Left ventricle myocardium inferior (tissue), 1 donor: Measurements from ENCODE around the gene MEG3. TPM values are rescaled to one million over a fixed set of nuclear protein-coding genes. Genes with fewer than 3 reads are reported as not detected.

ENCODE experiments used
- DNase-seq: peaks from one replicate; pipeline ENCODE4 v3.0.0-alpha.2; 2020
- H3K27ac ChIP-seq: fragments of 200-600 bp; replicated peaks from 2 replicates; pipeline ENCODE4 v1.8.0; 2021
- H3K27me3 ChIP-seq: fragments of 200-600 bp; 2 replicates; pipeline ENCODE4 v1.8.0; 2021; ENCODE audit warnings: low read depth
- H3K36me3 ChIP-seq: fragments of 200-600 bp; 2 replicates; pipeline ENCODE4 v1.8.0; 2021
- H3K4me1 ChIP-seq: fragments of 200-600 bp; 2 replicates; pipeline ENCODE4 v1.8.0; 2021
- H3K4me3 ChIP-seq: fragments of 200-600 bp; 2 replicates; pipeline ENCODE4 v1.8.0; 2021; ENCODE audit warnings: mild to moderate bottlenecking, moderate library complexity
- H3K9me3 ChIP-seq: fragments of 200-600 bp; replicated peaks from 2 replicates; pipeline ENCODE4 v1.8.0; 2021
- intact Hi-C: fragments of 100-400 bp; cut with micrococcal nuclease; formaldehyde crosslinking; loops from one replicate; pipeline ENCODE4 v1.11.0; 2022
- total RNA-seq: library from RNA; stranded (reverse); fragmentation: NEBNext Ultra II Directional; extraction: Animal tissue kit (Norgen Biotek cat#: 25700); gene quantifications from one replicate; pipeline ENCODE4 v1.2.1, GENCODE V29; 2021
- TF ChIP-seq, protein P1 (sequence below): fragments of 200-600 bp; IDR thresholded peaks from 2 replicates; pipeline ENCODE4 v1.8.0; 2021; ENCODE audit warnings: antibody characterized with exemption, mild to moderate bottlenecking, borderline replicate concordance
- donor health status: DM: no; HTN: yes; CAD: no; lungs with severe emphysema.

Gene MEG3
- total RNA-seq, 1 donor from 2014 or later: 17.5 TPM

DNA sequence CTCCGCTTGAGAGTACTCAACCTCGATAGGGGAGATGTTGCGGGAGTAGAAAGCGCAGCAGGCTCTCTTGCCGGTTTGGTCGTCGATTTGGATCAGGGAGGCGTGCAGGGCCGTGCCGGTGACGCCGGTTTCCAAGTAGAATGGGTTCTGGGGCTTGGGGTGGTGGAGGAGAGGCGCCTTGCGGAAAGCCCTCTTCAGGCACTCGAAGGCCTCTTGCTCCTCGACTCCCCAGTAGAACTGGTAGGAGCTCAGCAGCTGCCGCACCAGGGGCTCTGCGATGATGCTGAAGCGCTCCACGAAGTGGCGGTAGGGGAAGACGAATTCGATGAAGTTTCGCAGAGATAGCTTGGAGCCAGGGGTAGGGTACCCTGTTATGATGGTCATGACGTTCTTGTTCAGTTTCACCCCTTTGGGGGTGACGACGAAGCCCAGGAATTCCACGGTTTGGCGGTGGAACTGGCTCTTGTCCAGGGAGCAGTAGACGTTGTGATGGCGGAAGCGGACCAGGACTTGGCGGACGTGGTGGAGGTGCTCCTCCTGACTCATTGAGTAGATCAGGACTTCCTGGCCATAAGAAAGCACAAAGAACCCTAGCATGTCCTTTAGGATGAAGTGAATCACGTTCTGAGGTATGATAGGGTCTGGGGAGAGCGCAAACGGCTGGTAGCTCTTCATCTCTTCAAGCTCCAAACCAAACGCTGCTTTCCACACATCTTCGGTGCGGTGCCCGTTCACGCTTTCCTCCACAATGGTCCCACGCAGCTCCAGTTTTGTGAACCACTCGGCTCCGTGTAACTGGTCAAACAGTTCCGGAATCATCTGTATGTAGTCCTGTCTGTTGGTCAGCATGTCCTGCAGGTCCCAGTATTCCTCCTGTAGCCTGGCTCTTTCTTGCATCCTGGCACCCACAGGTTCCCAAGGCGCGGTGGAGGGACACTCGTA is 56.4 kb downstream of the MEG3 start:
- Histone ChIP-seq H3K27me3 (peaks cover 49% of the 10 kb centered on the region), H3K36me3 (no peaks in the 10 kb centered on the region), H3K4me1 (no peaks in the 10 kb centered on the region), H3K4me3 (no peak overlapping the region), H3K27ac (no peak overlapping the region), H3K9me3 (peaks cover 11% of the 10 kb centered on the region)
- TF ChIP-seq, protein P1, sequence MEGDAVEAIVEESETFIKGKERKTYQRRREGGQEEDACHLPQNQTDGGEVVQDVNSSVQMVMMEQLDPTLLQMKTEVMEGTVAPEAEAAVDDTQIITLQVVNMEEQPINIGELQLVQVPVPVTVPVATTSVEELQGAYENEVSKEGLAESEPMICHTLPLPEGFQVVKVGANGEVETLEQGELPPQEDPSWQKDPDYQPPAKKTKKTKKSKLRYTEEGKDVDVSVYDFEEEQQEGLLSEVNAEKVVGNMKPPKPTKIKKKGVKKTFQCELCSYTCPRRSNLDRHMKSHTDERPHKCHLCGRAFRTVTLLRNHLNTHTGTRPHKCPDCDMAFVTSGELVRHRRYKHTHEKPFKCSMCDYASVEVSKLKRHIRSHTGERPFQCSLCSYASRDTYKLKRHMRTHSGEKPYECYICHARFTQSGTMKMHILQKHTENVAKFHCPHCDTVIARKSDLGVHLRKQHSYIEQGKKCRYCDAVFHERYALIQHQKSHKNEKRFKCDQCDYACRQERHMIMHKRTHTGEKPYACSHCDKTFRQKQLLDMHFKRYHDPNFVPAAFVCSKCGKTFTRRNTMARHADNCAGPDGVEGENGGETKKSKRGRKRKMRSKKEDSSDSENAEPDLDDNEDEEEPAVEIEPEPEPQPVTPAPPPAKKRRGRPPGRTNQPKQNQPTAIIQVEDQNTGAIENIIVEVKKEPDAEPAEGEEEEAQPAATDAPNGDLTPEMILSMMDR: no peak
- DNase-seq: peak; percentile 8
- intact Hi-C loops: no loop called here

DNA sequence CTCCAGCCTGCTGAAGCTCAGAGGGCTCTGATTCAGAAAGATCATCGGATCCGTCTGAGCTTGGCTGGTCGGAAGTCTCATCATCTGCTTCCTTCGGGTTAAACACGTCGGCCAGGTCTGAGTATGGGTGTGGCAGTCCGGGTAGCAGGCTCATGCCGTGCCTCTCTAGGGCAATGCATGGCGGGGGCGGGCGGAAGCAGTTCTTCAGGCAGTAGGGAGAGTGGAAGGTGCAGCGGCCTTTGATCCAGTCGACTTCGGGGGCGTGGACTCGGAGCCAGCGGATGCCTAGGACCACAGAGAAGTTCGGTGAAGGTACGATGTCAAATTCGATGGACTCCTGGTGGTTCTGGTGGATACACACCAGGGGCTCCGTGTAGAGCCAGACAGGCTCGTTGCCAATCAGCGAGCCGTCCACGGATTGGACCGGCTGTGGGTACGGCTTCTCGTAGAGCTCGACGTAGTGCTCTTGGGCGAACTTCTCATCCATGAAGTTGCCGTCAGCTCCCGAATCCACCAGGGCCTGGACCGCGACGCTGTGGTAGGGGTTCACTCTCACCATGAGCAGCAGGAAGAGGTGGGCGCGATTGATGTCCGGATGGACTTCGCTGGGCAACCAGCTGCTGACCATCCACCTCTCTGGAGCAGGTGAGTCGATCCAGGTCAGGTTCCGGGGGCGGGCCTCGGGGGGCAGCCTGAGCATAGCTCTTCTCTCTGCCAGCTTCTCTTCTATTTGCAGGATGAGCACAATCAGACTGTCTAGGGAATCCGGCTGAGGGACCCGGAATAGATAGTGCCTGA is 57.3 kb downstream of the MEG3 start:
- peaks cover 11% of the 10 kb centered on the region for H3K9me3 ChIP-seq
- H3K27me3 ChIP-seq: peaks cover 40% of the 10 kb centered on the region
- no peak overlapping the region for H3K4me3 ChIP-seq
- TF ChIP-seq, protein P1: no peak
- no peak overlapping the region for H3K27ac ChIP-seq
- no peaks in the 10 kb centered on the region for H3K36me3 ChIP-seq
- H3K4me1 ChIP-seq: no peaks in the 10 kb centered on the region
- peak; percentile 8 for DNase-seq
- intact Hi-C loops: no loop called here

DNA sequence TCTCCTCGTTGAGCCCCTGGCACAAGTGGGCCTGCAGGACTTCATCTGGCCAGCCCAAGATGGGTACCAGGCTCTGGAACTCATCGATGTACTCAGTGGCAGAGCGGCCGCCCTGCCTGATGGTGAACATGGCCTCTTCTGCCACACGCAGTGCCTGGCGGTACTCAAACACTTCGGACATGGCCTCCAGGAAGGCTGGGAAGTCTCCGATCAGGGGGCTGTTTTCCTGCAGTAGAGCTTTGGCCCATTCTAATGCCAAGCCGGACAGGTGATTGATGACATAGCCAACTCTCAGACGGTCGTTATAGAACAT is 57.8 kb downstream of the MEG3 start:
- peaks cover 11% of the 10 kb centered on the region for H3K9me3 ChIP-seq
- no peak for DNase-seq
- no peak overlapping the region for H3K27ac ChIP-seq
- TF ChIP-seq, protein P1: no peak
- no peak overlapping the region for H3K4me3 ChIP-seq
- no peaks in the 10 kb centered on the region for H3K4me1 ChIP-seq
- peaks cover 35% of the 10 kb centered on the region for H3K27me3 ChIP-seq
- H3K36me3 ChIP-seq: no peaks in the 10 kb centered on the region
- intact Hi-C loops: no loop called here

DNA sequence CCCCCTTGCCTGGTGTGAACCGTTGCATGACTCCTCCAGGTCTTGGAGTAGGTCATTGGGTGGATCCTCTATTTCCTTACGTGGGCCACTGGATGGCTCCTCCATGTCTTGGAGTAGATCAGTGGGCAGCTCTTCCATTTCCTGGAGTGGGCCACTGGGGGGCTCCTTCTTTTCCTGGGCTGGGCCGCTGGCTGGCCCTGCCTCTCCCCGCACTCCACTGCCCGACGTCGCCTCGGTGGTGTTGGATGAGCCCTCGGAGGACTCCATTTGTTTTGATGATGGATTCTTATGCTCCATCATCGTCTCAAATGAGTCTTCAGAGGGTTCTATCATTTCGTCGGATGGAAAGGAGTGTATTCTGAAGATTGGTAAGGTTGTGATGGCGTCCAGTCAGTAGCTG is 58.5 kb downstream of the MEG3 start:
- Histone ChIP-seq H3K27me3 (peaks cover 32% of the 10 kb centered on the region), H3K4me3 (no peak overlapping the region), H3K27ac (no peak overlapping the region), H3K4me1 (no peaks in the 10 kb centered on the region), H3K9me3 (peaks cover 11% of the 10 kb centered on the region), H3K36me3 (no peaks in the 10 kb centered on the region)
- intact Hi-C loops: no loop called here
- peak; percentile 5 for DNase-seq
- TF ChIP-seq, protein P1: no peak

DNA sequence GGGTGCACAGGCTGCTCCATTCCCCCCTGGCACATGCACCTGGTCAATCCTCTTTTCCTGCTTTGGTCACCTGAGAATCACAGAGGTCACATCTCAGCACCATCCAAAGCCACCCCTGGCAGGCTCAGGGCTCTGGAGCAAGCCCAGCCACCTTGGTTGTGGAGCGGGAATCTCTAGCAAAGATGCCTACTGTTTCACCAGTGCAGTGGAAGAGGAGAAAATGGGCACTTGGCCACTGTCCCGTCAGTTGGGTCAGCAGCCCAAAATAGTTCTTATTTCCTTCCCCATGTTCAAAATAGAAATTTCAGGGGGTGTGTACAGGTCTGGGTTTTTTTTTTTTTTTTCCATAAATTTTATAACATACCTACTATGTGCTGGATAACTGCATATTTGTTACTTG is 59.3 kb downstream of the MEG3 start:
- TF ChIP-seq, protein P1: no peak
- peak; percentile 10 for DNase-seq
- H3K9me3 ChIP-seq: peaks cover 11% of the 10 kb centered on the region
- peaks cover 38% of the 10 kb centered on the region for H3K27me3 ChIP-seq
- intact Hi-C loops: no loop called here
- H3K4me1 ChIP-seq: no peaks in the 10 kb centered on the region
- H3K4me3 ChIP-seq: no peak overlapping the region
- no peak overlapping the region for H3K27ac ChIP-seq
- no peaks in the 10 kb centered on the region for H3K36me3 ChIP-seq
